SK-N-MC (cell line): ENCODE data around the gene RGS16.
A peak's percentile ranks its signal among the peaks of the same experiment; 100 is the strongest.
"Not testable (repeated sequence)": the region's sequence is repeated elsewhere in the genome, so short reads cannot be mapped to it uniquely, and the experiment has no call there.

ENCODE experiments used
- DNase-seq: peaks from one replicate; pipeline ENCODE4 v3.0.0-alpha.2; 2011; ENCODE audit warnings: low read depth, low spot score
- H3K27ac ChIP-seq: fragments of 200-600 bp; sonication (generic); 2 replicates; pipeline ENCODE4 v1.5.1; 2016; ENCODE audit warnings: mixed run types
- H3K36me3 ChIP-seq: fragments of 200-600 bp; sonication (generic); 2 replicates; pipeline ENCODE4 v1.6.1; 2017; ENCODE audit warnings: antibody characterized with exemption, low read length, mixed read lengths; ENCODE audit not compliant: insufficient read depth
- H3K4me3 ChIP-seq: fragments of 200-600 bp; sonication (generic); 2 replicates; pipeline ENCODE4 v1.5.1; 2016
- H3K9ac ChIP-seq: fragments of 200-600 bp; sonication (generic); 2 replicates; pipeline ENCODE4 v1.8.0; 2017; ENCODE audit warnings: mixed run types, mixed read lengths; ENCODE audit not compliant: insufficient read length
- H3K9me3 ChIP-seq: fragments of 200-600 bp; sonication (generic); 2 replicates; pipeline ENCODE4 v1.6.1; 2017; ENCODE audit warnings: low read depth, mild to moderate bottlenecking, antibody characterized with exemption, low read length, moderate library complexity, mixed read lengths
- EZH2 ChIP-seq: fragments of 200-600 bp; sonication (generic); IDR thresholded peaks from one replicate; pipeline ENCODE4 v1.6.1; 2017; ENCODE audit warnings: antibody characterized with exemption
- FOXP2 ChIP-seq: optimal IDR thresholded peaks from 2 replicates; pipeline ENCODE3; 2011; ENCODE audit warnings: mild to moderate bottlenecking, moderate library complexity; ENCODE audit not compliant: insufficient read depth; ENCODE audit errors: extremely low read length, control extremely low read depth
- POLR2AphosphoS5 ChIP-seq: IDR thresholded peaks from 2 replicates; pipeline ENCODE4 v1.6.1; 2012; ENCODE audit warnings: mild to moderate bottlenecking, low read depth, low read length, borderline replicate concordance

RGS16 gene

GRCh38 chr1:182633031-182633430 lies 28.8 kb upstream of the RGS16 start:
- Histone ChIP-seq H3K9ac (no peak overlapping the region), H3K36me3 (no peaks in the 10 kb centered on the region), H3K9me3 (no peaks in the 10 kb centered on the region), H3K4me3 (no peak overlapping the region), H3K27ac (no peak overlapping the region)
- DNase-seq, result no peak
- no peak for TF ChIP-seq EZH2
- TF ChIP-seq FOXP2, result no peak
- TF ChIP-seq POLR2AphosphoS5, result no peak

GRCh38 chr1:182632441-182632857 lies 28.3 kb upstream of the RGS16 start:
- H3K9ac ChIP-seq, DNase-seq, H3K4me3 ChIP-seq, H3K36me3 ChIP-seq, H3K9me3 ChIP-seq, H3K27ac ChIP-seq: not testable (repeated sequence)

GRCh38 chr1:182631954-182632353 lies 27.8 kb upstream of the RGS16 start:
- Histone ChIP-seq H3K36me3 (no peaks in the 10 kb centered on the region), H3K4me3 (no peak overlapping the region), H3K27ac (no peak overlapping the region), H3K9ac (no peak overlapping the region), H3K9me3 (no peaks in the 10 kb centered on the region)
- no peak for DNase-seq
- TF ChIP-seq EZH2 (no peak), FOXP2 (no peak), POLR2AphosphoS5 (no peak)

GRCh38 chr1:182631053-182631677 lies 27.0 kb upstream of the RGS16 start:
- Histone ChIP-seq H3K4me3 (no peak overlapping the region), H3K27ac (no peak overlapping the region), H3K9me3 (no peaks in the 10 kb centered on the region), H3K9ac (no peak overlapping the region), H3K36me3 (no peaks in the 10 kb centered on the region)
- TF ChIP-seq POLR2AphosphoS5, result no peak
- TF ChIP-seq FOXP2, result no peak
- no peak for TF ChIP-seq EZH2
- DNase-seq, result no peak

GRCh38 chr1:182630586-182630985 lies 26.4 kb upstream of the RGS16 start:
- DNase-seq, result no peak
- Histone ChIP-seq H3K27ac (no peak overlapping the region), H3K9ac (no peak overlapping the region), H3K9me3 (no peaks in the 10 kb centered on the region), H3K36me3 (no peaks in the 10 kb centered on the region), H3K4me3 (no peak overlapping the region)
- TF ChIP-seq EZH2 (no peak), POLR2AphosphoS5 (no peak), FOXP2 (no peak)

- Histone ChIP-seq H3K9me3 (no peaks in the 10 kb centered on the region), H3K36me3 (no peaks in the 10 kb centered on the region), H3K4me3 (no peak overlapping the region), H3K27ac (no peak overlapping the region), H3K9ac (no peak overlapping the region)
- no peak for DNase-seq
- TF ChIP-seq FOXP2 (no peak), POLR2AphosphoS5 (no peak), EZH2 (no peak)
Observed at GRCh38 chr1:182629499-182630096, 25.4 kb upstream of the RGS16 start.

- DNase-seq, result no peak
- H3K9ac ChIP-seq, result no peak overlapping the region
- TF ChIP-seq FOXP2 (no peak), EZH2 (no peak), POLR2AphosphoS5 (no peak)
- no peak overlapping the region for H3K4me3 ChIP-seq
- no peaks in the 10 kb centered on the region for H3K9me3 ChIP-seq
- no peaks in the 10 kb centered on the region for H3K36me3 ChIP-seq
- H3K27ac ChIP-seq, result no peak overlapping the region
Observed at GRCh38 chr1:182629080-182629479, 24.9 kb upstream of the RGS16 start.

- Histone ChIP-seq H3K36me3 (no peaks in the 10 kb centered on the region), H3K9me3 (no peaks in the 10 kb centered on the region), H3K9ac (no peak overlapping the region), H3K27ac (no peak overlapping the region), H3K4me3 (no peak overlapping the region)
- no peak for DNase-seq
- TF ChIP-seq FOXP2 (no peak), EZH2 (no peak)
Observed at GRCh38 chr1:182628657-182629056, 24.5 kb upstream of the RGS16 start.

GRCh38 chr1:182627622-182628021 lies 23.4 kb upstream of the RGS16 start:
- no peak for DNase-seq
- Histone ChIP-seq H3K9ac (no peak overlapping the region), H3K9me3 (no peaks in the 10 kb centered on the region), H3K27ac (peak overlapping the region; percentile 94), H3K36me3 (no peaks in the 10 kb centered on the region), H3K4me3 (no peak overlapping the region)
- no peak for TF ChIP-seq FOXP2
- no peak for TF ChIP-seq EZH2
- TF ChIP-seq POLR2AphosphoS5, result no peak
